ENCODE measurements around the gene NOX3.

- no peak for TF ChIP-seq CTCF (IDR thresholded peaks at IDR 0.05 in 8 of 11, conservative IDR thresholded peaks at IDR 0.05 in 3 of 11)
- no peak for TF ChIP-seq POLR2AphosphoS5 (IDR thresholded peaks at IDR 0.05)
- no peak for TF ChIP-seq POLR2A (IDR thresholded peaks at IDR 0.05)
Measured at GRCh38 chr6:155454008-155454407, 1.6 kb downstream of the NOX3 start.
